Natural killer cell (primary cell): ENCODE results near the gene ZNF543. TPM values are rescaled to one million over a fixed set of nuclear protein-coding genes. Genes with fewer than 3 reads are reported as not detected.

Experiments
- ATAC-seq, 3 donors: fragments of 150-1000 bp in 2 of 3; fragments of 200-7000 bp in 1 of 3; cut with Tn5 transposase; 1 replicate in 1 of 3; 2 replicates in 2 of 3; pipeline ENCODE4 v1.10.0; 2021; ENCODE audit warnings: mild to moderate bottlenecking in 2 of 3, moderate library complexity in 2 of 3
- DNase-seq, 2 donors: peaks; one replicate each; pipeline versions ENCODE4 v3.0.0 to v3.0.0-alpha.2; 2013 to 2021; ENCODE audit warnings: mixed read lengths in 1 of 2
- H3K27ac ChIP-seq: one replicate; pipeline ENCODE4 v1.5.1; 2013; ENCODE audit warnings: mild to moderate bottlenecking, low read length
- H3K27me3 ChIP-seq: one replicate; pipeline ENCODE4 v1.6.1; 2013; ENCODE audit warnings: low read length; ENCODE audit not compliant: control insufficient read depth, insufficient read depth
- H3K36me3 ChIP-seq: one replicate; pipeline ENCODE4 v1.6.1; 2013; ENCODE audit warnings: low read length; ENCODE audit not compliant: control insufficient read depth, insufficient read depth
- H3K4me1 ChIP-seq: one replicate; pipeline ENCODE4 v1.6.1; 2013; ENCODE audit warnings: low read length; ENCODE audit not compliant: control insufficient read depth, insufficient read depth
- H3K4me3 ChIP-seq: one replicate; pipeline ENCODE4 v1.5.1; 2013; ENCODE audit warnings: low read length
- H3K9me3 ChIP-seq: one replicate; pipeline ENCODE4 v1.6.1; 2013; ENCODE audit warnings: low read length; ENCODE audit not compliant: control insufficient read depth, insufficient read depth
- H3K27ac Mint-ChIP-seq, 2 donors: one replicate each; pipeline ENCODE4 v1.8.0; 2022; ENCODE audit warnings: mild to moderate bottlenecking in 2 of 2, mixed read lengths in 2 of 2, moderate library complexity in 1 of 2
- H3K27me3 Mint-ChIP-seq, 2 donors: one replicate each; pipeline ENCODE4 v1.8.0; 2022; ENCODE audit warnings: low read depth in 2 of 2, mixed read lengths in 2 of 2
- H3K36me3 Mint-ChIP-seq: one replicate; pipeline ENCODE4 v1.8.0; 2022; ENCODE audit warnings: mixed read lengths
- H3K4me1 Mint-ChIP-seq, 2 donors: one replicate each; pipeline ENCODE4 v1.8.0; 2022; ENCODE audit warnings: mixed read lengths in 2 of 2
- H3K4me3 Mint-ChIP-seq: one replicate; pipeline ENCODE4 v1.8.0; 2022; ENCODE audit warnings: mild to moderate bottlenecking, moderate library complexity, mixed read lengths
- H3K9me3 Mint-ChIP-seq, 2 donors: one replicate each; pipeline ENCODE4 v1.8.0; 2022; ENCODE audit warnings: mixed read lengths in 2 of 2
- WGBS: methylation state at CpG from one replicate; pipeline ENCODE4 v1.1.7; 2013; ENCODE audit warnings: missing lambda C conversion rate; ENCODE audit not compliant: insufficient coverage; 5-methylcytosine and 5-hydroxymethylcytosine counted together
- intact Hi-C: fragments of 100-400 bp; cut with micrococcal nuclease; formaldehyde crosslinking; loops from one replicate; pipeline ENCODE4 v1.14.2; 2022
- total RNA-seq, 4 donors: library from RNA; stranded (reverse); fragments of 120-200 nt in 1 of 4; gene quantifications; one replicate each; pipeline versions ENCODE4 v1.2.3 to v1.2.4, GENCODE V29; 2013 to 2022
- TF ChIP-seq, protein P1 (sequence below): fragments of 200-600 bp; IDR thresholded peaks from one replicate; pipeline ENCODE4 v1.8.0; 2022; ENCODE audit warnings: antibody characterized with exemption

The ZNF543 gene
- total RNA-seq, 3 donors from 2014 or later (not counting 1 experiment from before 2014, with no cell fraction given): 4.7 to 7.2 (median 5.9) TPM

- H3K36me3 Mint-ChIP-seq: peaks cover 21% of the 10 kb centered on the region
- H3K9me3 Mint-ChIP-seq: peaks cover 0 to 8% of the 10 kb centered on the region in 2 donors
- no peaks in the 10 kb centered on the region for H3K36me3 ChIP-seq
Measured at GRCh38 chr19:57362419-57362818, 42.1 kb downstream of the ZNF543 start.

DNA sequence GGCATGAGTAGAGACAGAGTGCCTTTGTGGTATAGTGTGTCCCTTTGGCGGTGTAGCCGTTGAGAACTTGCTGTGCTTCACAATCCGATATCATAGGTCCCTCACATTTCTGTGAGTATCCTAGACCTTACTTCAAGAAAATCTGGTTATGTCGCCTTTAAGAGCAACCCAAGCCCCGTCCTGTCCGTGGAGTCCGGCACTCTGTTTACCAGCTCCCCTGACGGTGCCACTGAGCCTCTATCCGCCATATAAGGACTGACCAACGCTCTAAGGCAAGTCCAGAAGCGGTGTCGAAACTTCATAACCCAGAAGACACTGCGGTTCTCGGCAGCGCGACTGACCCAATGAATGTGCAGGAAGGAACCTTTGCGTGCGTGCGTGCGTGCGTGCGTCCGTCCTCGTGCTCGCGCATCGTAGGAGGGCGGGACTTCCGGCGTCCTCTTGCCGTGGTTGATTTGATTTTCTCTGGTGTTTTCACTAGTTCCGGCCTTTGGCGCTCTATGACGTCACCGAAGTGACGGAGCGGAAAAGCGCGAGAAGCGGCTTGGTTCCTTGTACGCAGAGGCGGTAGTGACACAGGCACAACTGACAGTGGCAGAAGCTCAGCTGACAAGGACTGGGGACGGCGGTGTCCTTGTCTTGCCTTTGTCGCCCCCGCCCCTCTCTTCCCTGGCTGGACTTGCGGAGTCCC, 42.9 kb downstream of the ZNF543 start, which contains the start of the genes TRAPPC2B and ZNF547:
Gene TRAPPC2B (plus strand): TSS at position 555 of the 691 bp plus-strand sequence. CDS start 1,283 bp downstream, outside the sequence.
Gene ZNF547 (plus strand): TSS at position 555 of the 691 bp plus-strand sequence. CDS start 5,005 bp downstream, outside the sequence.
- peak; percentile 88 to 96 (median 90) for ATAC-seq
- H3K27me3 Mint-ChIP-seq: no peaks in the 10 kb centered on the region
- 2% methylated on average over 47 of the region's 47 CpGs for WGBS

More at GRCh38 chr19:57362419-57362818, 42.1 kb downstream of the ZNF543 start:
- Histone ChIP-seq H3K27me3 (no peaks in the 10 kb centered on the region), H3K4me1 (peaks cover 14% of the 10 kb centered on the region), H3K4me3 (no peak overlapping the region), H3K9me3 (peaks cover 27% of the 10 kb centered on the region), H3K27ac (peak overlapping the region; percentile 93)
- Mint-ChIP-seq H3K27me3 (no peaks in the 10 kb centered on the region), H3K27ac (peak overlapping the region; percentile 96 to 98), H3K4me1 (peaks cover 18 to 19% of the 10 kb centered on the region in 2 donors), H3K4me3 (peak overlapping the region; percentile 92)
- TF ChIP-seq, protein P1, sequence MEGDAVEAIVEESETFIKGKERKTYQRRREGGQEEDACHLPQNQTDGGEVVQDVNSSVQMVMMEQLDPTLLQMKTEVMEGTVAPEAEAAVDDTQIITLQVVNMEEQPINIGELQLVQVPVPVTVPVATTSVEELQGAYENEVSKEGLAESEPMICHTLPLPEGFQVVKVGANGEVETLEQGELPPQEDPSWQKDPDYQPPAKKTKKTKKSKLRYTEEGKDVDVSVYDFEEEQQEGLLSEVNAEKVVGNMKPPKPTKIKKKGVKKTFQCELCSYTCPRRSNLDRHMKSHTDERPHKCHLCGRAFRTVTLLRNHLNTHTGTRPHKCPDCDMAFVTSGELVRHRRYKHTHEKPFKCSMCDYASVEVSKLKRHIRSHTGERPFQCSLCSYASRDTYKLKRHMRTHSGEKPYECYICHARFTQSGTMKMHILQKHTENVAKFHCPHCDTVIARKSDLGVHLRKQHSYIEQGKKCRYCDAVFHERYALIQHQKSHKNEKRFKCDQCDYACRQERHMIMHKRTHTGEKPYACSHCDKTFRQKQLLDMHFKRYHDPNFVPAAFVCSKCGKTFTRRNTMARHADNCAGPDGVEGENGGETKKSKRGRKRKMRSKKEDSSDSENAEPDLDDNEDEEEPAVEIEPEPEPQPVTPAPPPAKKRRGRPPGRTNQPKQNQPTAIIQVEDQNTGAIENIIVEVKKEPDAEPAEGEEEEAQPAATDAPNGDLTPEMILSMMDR: no peak
- WGBS: 100% methylated on average over 1 of the region's 2 CpGs
- intact Hi-C loops: no loop called here
- no peak for ATAC-seq
- DNase-seq: no peak

GRCh38 chr19:57363688-57364181, 43.5 kb downstream of the ZNF543 start:
- Histone ChIP-seq H3K9me3 (peaks cover 14% of the 10 kb centered on the region), H3K4me1 (peaks cover 14% of the 10 kb centered on the region), H3K27ac (peak overlapping the region; percentile 93), H3K4me3 (peak overlapping the region; percentile 56), H3K36me3 (no peaks in the 10 kb centered on the region), H3K27me3 (no peaks in the 10 kb centered on the region)
- intact Hi-C loops: loop anchor here (1.0 kb wide), 6 partner anchors 12 to 792 kb away; partner anchors contain the start of genes ZNF17, ZNF304, ZNF460 and ZNF548
- Mint-ChIP-seq H3K27ac (peak overlapping the region; percentile 96 to 98), H3K4me3 (peak overlapping the region; percentile 92), H3K27me3 (no peaks in the 10 kb centered on the region), H3K9me3 (peaks cover 0 to 8% of the 10 kb centered on the region in 2 donors), H3K36me3 (peaks cover 14% of the 10 kb centered on the region), H3K4me1 (peaks cover 18 to 19% of the 10 kb centered on the region in 2 donors)
- TF ChIP-seq, protein P1: no peak
- WGBS: 2% methylated on average over 15 of the region's 18 CpGs
- ATAC-seq: peak in 1 of 3 donors; percentile 1
- no peak for DNase-seq

More for the DNA sequence above, 42.9 kb downstream of the ZNF543 start, which contains the start of the genes TRAPPC2B and ZNF547:
- Histone ChIP-seq H3K4me1 (peaks cover 14% of the 10 kb centered on the region), H3K27me3 (no peaks in the 10 kb centered on the region), H3K9me3 (peaks cover 20% of the 10 kb centered on the region), H3K36me3 (no peaks in the 10 kb centered on the region), H3K4me3 (peak within 1 kb of the TSS; percentile 56), H3K27ac (peak within 1 kb of the TSS; percentile 93)
- DNase-seq: peak; percentile 99 to 100
- Mint-ChIP-seq H3K9me3 (peaks cover 0 to 8% of the 10 kb centered on the region in 2 donors), H3K4me3 (peak within 1 kb of the TSS; percentile 92), H3K4me1 (peaks cover 18 to 19% of the 10 kb centered on the region in 2 donors), H3K36me3 (peaks cover 20% of the 10 kb centered on the region), H3K27ac (peak within 1 kb of the TSS; percentile 96 to 98)
- intact Hi-C loops: loop anchor here (1.0 kb wide), 6 partner anchors 12 to 792 kb away; partner anchors contain the start of genes ZNF17, ZNF304, ZNF460 and ZNF548
- TF ChIP-seq, protein P1: no peak
